Adrenal gland (tissue), 5 donors: Measurements from ENCODE around the gene SPATA31A6.
"Not testable (repeated sequence)": the region's sequence is repeated elsewhere in the genome, so short reads cannot be mapped to it uniquely, and the experiment has no call there.

Experiments
- POLR2A ChIP-seq, 2 donors: fragments of 450-650 bp; IDR thresholded peaks; one replicate each; pipeline ENCODE4 v1.6.1; 2017; ENCODE audit warnings: antibody characterized with exemption in 2 of 2, mild to moderate bottlenecking in 2 of 2, moderate library complexity in 1 of 2
- TF ChIP-seq, protein P1 (sequence below), 6 experiments: fragments of 450-650 bp in 4 of 6; fragments of 200-600 bp in 2 of 6; sonication (generic) in 1 of 6; IDR thresholded peaks; 1 replicate in 5 of 6; 2 replicates in 1 of 6; pipeline versions ENCODE4 v1.5.1 to v1.8.0; 2016 to 2021; ENCODE audit warnings: antibody characterized with exemption in 6 of 6, mild to moderate bottlenecking in 2 of 6, moderate library complexity in 1 of 6
- donor health status: DM: no; HTN: no; CAD: no.

DNA sequence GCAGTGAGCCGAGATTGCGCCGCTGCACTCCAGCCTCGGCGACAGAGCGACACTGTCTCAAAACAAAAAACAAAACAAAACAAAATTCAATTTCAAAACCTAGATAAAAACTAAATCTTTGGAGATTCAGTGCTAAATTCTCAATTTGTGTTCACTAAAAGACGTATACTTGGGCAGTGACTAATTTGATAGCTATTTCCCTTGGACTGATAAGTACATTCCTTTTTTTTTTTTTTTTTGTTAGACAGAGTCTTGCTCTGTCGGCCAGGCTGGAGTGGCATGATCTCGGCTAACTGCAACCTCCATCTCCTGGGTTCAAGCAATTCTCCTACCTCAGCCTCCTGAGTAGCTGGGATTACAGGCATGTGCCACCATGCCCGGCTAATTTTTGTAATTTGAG lies 39.8 kb downstream of the SPATA31A6 start:
- TF ChIP-seq, protein P1, sequence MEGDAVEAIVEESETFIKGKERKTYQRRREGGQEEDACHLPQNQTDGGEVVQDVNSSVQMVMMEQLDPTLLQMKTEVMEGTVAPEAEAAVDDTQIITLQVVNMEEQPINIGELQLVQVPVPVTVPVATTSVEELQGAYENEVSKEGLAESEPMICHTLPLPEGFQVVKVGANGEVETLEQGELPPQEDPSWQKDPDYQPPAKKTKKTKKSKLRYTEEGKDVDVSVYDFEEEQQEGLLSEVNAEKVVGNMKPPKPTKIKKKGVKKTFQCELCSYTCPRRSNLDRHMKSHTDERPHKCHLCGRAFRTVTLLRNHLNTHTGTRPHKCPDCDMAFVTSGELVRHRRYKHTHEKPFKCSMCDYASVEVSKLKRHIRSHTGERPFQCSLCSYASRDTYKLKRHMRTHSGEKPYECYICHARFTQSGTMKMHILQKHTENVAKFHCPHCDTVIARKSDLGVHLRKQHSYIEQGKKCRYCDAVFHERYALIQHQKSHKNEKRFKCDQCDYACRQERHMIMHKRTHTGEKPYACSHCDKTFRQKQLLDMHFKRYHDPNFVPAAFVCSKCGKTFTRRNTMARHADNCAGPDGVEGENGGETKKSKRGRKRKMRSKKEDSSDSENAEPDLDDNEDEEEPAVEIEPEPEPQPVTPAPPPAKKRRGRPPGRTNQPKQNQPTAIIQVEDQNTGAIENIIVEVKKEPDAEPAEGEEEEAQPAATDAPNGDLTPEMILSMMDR (IDR thresholded peaks at IDR 0.05) = not testable (repeated sequence)
- not testable (repeated sequence) for TF ChIP-seq POLR2A (IDR thresholded peaks at IDR 0.05)
